Stimulated activated CD8-positive, alpha-beta memory T cell treated with anti-CD3 and anti-CD28 coated beads, Interleukin-2, amount 100 ng/mL, for 48 hours (primary cell): ENCODE results near the gene DCLK1.

Experiments
- DNase-seq, 2 donors: peaks; one replicate each; pipeline ENCODE4 v3.0.0-alpha.2; 2020; ENCODE audit warnings: low read depth in 2 of 2

The DCLK1 gene

GRCh38 chr13:35947315-35947714 lies 183.9 kb downstream of the DCLK1 start:
- no peak for DNase-seq

DNA sequence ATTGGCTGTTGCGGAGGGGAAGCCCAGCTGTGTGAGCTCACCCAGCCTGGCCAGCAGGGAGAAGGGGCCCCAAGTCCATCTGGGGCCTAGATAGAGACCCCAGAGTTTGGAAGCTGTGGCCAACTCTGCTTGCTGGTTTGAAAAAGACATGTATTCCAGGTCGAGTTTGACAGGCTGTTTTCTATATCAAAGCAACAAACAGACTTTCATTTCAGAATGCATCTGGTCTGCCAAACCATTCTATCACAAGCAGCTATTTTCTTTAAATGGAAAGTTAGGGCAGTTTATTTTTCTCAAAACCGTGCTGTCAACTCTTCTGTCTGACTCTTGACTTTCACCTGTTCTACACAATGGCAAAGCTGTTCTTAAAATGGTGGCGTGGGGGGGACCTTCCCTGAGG lies 185.8 kb downstream of the DCLK1 start:
- no peak for DNase-seq

GRCh38 chr13:35941374-35941773 lies 189.8 kb downstream of the DCLK1 start:
- DNase-seq = no peak

GRCh38 chr13:35940734-35941133 lies 190.4 kb downstream of the DCLK1 start:
- DNase-seq = no peak

GRCh38 chr13:35936246-35936978 lies 194.8 kb downstream of the DCLK1 start:
- DNase-seq = no peak

- no peak for DNase-seq
These were observed 200.2 kb downstream of the DCLK1 start for GRCh38 chr13:35930665-35931631.

- DNase-seq = no peak
These were observed 203.6 kb downstream of the DCLK1 start for GRCh38 chr13:35927567-35928021.

GRCh38 chr13:35926859-35927530 lies 204.2 kb downstream of the DCLK1 start:
- DNase-seq = no peak

DNA sequence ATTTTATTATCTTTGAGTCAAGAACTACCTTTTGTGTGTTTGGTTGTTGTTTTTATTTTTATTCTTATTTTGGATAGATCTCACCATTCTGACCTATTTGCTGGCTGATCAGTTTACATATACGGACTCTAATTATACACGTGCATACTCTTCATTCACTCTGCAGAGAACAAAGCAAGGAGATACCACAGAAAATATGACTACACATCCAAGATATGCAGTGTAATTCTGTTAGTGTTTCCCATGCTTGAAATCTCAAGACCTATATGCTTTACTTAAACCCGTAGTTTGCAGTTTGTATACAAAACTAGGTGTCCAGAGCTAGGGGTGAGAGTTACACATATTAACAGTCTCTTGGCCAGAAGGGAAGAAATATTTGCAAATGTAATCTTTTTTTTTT lies 205.5 kb downstream of the DCLK1 start:
- no peak for DNase-seq

GRCh38 chr13:35923347-35923746 lies 207.8 kb downstream of the DCLK1 start:
- DNase-seq = no peak

GRCh38 chr13:35920816-35921215 lies 210.4 kb downstream of the DCLK1 start:
- no peak for DNase-seq

DNA sequence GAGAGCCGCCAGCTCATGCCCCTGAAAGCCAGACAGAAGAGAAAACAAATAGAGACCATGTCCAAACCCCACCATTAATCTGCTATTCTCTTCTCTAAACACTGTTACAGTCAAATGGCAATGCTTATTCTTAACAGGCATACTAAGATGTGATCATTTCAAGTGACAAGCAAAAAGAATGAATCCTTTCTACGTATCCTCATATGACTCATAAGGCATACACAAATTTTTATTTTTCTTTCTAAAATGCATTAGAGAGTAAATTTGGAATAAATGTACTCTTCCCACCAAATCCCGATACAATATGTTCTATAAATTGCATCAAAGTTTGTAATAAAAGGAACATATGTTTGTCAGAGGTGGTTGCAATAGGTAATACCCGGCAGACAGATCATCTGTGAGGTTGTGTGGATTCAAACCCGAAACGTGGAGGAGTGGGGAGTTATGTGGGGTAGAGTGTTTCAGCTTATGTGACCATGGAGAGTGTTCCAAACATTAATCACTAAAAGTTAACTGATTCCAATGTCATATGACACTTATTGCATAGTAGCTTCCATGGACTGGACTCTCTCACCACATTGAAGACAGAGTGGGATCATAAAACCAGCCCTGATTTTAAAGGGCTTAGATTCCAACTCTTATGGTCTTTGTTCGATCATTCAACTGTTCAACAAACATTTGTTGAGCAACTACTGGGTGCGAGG lies 213.1 kb downstream of the DCLK1 start:
- no peak for DNase-seq

GRCh38 chr13:35917252-35917941 lies 213.8 kb downstream of the DCLK1 start:
- no peak for DNase-seq

DNA sequence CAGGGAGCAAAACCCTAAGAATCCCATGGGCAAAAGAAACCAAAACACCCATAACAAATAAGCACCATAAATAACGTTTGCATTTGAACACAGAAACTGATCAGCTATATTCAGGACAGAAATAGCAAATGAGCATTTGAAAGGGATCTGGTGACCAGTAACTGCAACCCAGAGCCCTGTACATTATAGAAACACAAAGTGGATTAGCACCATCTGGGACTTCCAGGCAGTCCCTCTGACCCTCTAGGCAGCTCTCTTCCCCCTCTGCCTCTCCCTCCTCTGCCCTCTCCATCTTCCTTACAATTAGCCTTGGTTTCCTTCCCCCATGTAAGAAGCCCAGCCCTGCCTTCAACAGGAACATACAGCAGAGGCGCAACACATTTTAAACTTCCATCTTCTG lies 215.0 kb downstream of the DCLK1 start:
- DNase-seq = no peak

DNA sequence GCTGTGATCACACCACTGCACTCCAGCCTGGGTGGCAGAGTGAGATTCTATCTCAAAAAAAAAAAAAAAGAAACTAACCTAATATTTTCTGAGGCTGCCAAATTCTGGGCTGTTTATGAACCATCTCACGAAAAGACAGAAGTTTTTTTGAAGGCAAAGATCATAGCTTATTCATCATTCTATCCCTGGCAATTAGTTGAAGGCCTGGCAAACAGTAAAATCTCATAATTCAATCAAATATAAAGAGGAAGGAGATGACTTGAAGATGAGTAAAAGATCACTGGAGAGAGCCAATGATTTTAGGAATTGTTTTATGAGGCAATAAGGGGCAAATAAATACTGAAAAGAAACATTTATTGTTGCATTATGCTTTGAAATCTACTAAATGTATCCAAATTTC lies 216.5 kb downstream of the DCLK1 start:
- no peak for DNase-seq

GRCh38 chr13:35912841-35913240 lies 218.3 kb downstream of the DCLK1 start:
- DNase-seq = no peak

DNA sequence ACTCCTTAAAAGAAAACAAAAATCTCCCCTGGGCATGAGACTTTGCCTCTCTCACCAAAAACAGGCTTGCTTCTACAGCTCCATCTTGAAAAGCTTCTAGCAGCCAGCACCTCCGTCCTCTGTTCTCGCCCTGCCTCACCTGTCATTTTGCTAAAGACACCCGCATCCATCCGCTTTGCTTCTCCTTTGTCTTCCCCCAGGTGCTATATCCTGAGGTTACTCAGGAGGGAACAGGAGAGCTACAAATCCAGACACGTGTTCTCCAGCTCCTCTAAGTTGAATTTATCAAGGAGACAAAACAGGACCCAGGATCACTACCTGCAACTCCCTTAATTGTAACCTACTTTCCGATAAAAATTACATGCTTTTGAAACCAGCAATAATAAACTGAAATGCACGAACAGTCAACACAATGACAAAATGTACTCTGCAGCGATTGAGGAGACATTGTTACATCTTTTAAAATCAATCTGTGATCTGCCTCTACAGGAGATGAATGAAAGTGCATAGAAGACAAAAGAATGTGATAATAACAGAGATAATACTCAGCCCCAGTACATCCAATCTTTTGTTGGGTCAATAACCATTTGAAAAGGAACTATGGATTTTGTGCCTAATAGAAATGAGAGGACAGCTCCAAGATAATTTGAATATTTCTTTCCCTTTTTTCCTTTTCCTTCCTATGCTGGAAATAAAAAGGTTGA lies 221.2 kb downstream of the DCLK1 start:
- no peak for DNase-seq

DNA sequence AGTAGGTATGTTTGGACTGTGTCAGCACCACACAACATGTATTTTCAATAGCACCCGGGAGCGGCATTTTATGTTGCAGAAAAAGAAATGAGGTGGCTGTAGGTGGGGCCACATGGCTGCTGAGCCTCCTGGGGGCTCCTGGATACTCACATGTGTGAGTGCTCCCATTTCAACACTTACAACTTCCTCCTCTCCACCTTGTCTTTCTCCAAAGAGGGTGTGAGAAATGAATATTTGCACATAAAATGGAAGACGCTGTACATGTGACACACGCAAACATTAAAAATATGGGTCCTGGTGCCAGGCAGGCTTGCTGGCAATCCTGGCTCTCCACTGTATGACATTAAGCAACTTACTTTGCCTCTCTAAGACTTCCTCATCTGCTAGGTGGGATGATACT lies 222.1 kb downstream of the DCLK1 start:
- no peak for DNase-seq

- no peak for DNase-seq
These were observed 223.0 kb downstream of the DCLK1 start for GRCh38 chr13:35908226-35908625.

DNA sequence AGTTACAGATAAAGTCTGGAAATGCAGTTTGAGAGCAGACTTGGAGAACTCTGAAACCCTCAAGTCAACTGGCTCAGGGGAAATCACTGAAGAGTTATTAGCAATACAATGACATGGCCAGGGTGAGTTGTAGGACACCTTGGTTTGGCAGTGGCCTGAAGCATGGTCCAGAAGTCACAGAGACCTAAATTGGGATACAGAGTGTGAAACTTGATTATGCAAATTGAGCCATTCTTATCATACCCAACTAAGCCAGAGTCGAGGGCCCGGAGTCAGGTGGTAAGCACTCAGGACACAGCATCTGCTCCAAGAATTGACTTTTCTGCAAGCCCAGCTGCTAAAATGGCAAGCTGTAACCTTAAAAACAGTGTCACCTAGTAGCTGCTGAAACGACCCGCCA lies 224.5 kb downstream of the DCLK1 start:
- no peak for DNase-seq
